WTC11 (cell line): ENCODE measurements around the gene TMEM179. TPM values are rescaled to one million over a fixed set of nuclear protein-coding genes. Genes with fewer than 3 reads are reported as not detected.

Source experiments
- ATAC-seq: fragments of 200-7000 bp; cut with Tn5 transposase; 2 replicates; pipeline ENCODE4 v1.10.0; 2021; ENCODE audit warnings: mild to moderate bottlenecking, moderate library complexity
- CTCF ChIA-PET: fragments of 300-600 bp; sonication (Branson Sonifier 250); formaldehyde crosslinking; loops from one replicate; lab custom pipeline; 2021; ENCODE audit warnings: antibody characterized with exemption; lab: Charles Lee
- POLR2A ChIA-PET: fragments of 350-600 bp; sonication (Branson Sonifier 250); formaldehyde crosslinking; loops from one replicate; lab custom pipeline; 2021; ENCODE audit warnings: antibody characterized with exemption; lab: Charles Lee
- DNase-seq: peaks from one replicate; pipeline ENCODE4 v3.0.0; 2021; ENCODE audit warnings: low spot score
- H3K27ac Mint-ChIP-seq: 2 replicates; pipeline ENCODE4 v1.8.0; 2021; ENCODE audit warnings: mixed read lengths
- H3K27me3 Mint-ChIP-seq: 2 replicates; pipeline ENCODE4 v1.8.0; 2021; ENCODE audit warnings: low read depth, mild to moderate bottlenecking, moderate library complexity, mixed read lengths
- H3K36me3 Mint-ChIP-seq: 2 replicates; pipeline ENCODE4 v1.8.0; 2021; ENCODE audit warnings: mixed read lengths
- H3K4me1 Mint-ChIP-seq: 2 replicates; pipeline ENCODE4 v1.8.0; 2022; ENCODE audit warnings: mixed read lengths
- H3K4me3 Mint-ChIP-seq: 2 replicates; pipeline ENCODE4 v1.8.0; 2021; ENCODE audit warnings: mild to moderate bottlenecking, moderate library complexity, mixed read lengths
- H3K9me3 Mint-ChIP-seq: 2 replicates; pipeline ENCODE4 v1.8.0; 2021; ENCODE audit warnings: mixed read lengths
- AR ChIP-seq: fragments of 250-450 bp; sonication (Bioruptor Pico); IDR thresholded peaks from 2 replicates; pipeline ENCODE4 v1.9.0; 2021; ENCODE audit warnings: mild to moderate bottlenecking
- CBFB ChIP-seq: sonication (generic); formaldehyde crosslinking; IDR thresholded peaks from 2 replicates; pipeline ENCODE4 v1.8.1; 2022; ENCODE audit warnings: mild to moderate bottlenecking, low read depth, missing genetic modification reagents
- E2F1 ChIP-seq: sonication (generic); formaldehyde crosslinking; IDR thresholded peaks from 2 replicates; pipeline ENCODE4 v1.8.0; 2022; ENCODE audit warnings: mild to moderate bottlenecking, missing genetic modification reagents
- E2F4 ChIP-seq: sonication (generic); formaldehyde crosslinking; IDR thresholded peaks from 2 replicates; pipeline ENCODE4 v1.8.1; 2022; ENCODE audit warnings: low read depth, mild to moderate bottlenecking, moderate library complexity, missing genetic modification reagents, borderline replicate concordance
- EMX1 ChIP-seq: fragments of 250-450 bp; sonication (Bioruptor Pico); IDR thresholded peaks from 2 replicates; pipeline ENCODE4 v1.8.0; 2021; ENCODE audit warnings: mild to moderate bottlenecking
- FOXP4 ChIP-seq: sonication (generic); formaldehyde crosslinking; IDR thresholded peaks from 2 replicates; pipeline ENCODE4 v1.8.0; 2022; ENCODE audit warnings: mild to moderate bottlenecking, missing genetic modification reagents
- GRHL2 ChIP-seq: fragments of 250-450 bp; sonication (Bioruptor Pico); IDR thresholded peaks from 2 replicates; pipeline ENCODE4 v1.8.0; 2022; ENCODE audit warnings: mild to moderate bottlenecking, moderate library complexity; ENCODE audit not compliant: insufficient replicate concordance, severe bottlenecking
- GTF2I ChIP-seq: fragments of 250-450 bp; sonication (Bioruptor Pico); conservative IDR thresholded peaks from 2 replicates; pipeline ENCODE4 v1.4.0; 2021; ENCODE audit warnings: mild to moderate bottlenecking
- HMGXB4 ChIP-seq: sonication (generic); formaldehyde crosslinking; IDR thresholded peaks from 2 replicates; pipeline ENCODE4 v1.8.1; 2023; ENCODE audit warnings: mild to moderate bottlenecking, moderate library complexity, missing genetic modification reagents
- IRF1 ChIP-seq: sonication (generic); formaldehyde crosslinking; IDR thresholded peaks from 2 replicates; pipeline ENCODE4 v1.8.0; 2023; ENCODE audit warnings: missing genetic modification reagents
- JUN ChIP-seq: sonication (generic); formaldehyde crosslinking; IDR thresholded peaks from 2 replicates; pipeline ENCODE4 v1.8.0; 2023; ENCODE audit warnings: mild to moderate bottlenecking, missing genetic modification reagents
- MLX ChIP-seq: sonication (generic); formaldehyde crosslinking; IDR thresholded peaks from 2 replicates; pipeline ENCODE4 v1.8.1; 2023; ENCODE audit warnings: mild to moderate bottlenecking, missing genetic modification reagents, moderate library complexity
- MYBL2 ChIP-seq: sonication (generic); formaldehyde crosslinking; IDR thresholded peaks from 2 replicates; pipeline ENCODE4 v1.8.1; 2023; ENCODE audit warnings: mild to moderate bottlenecking, moderate library complexity, missing genetic modification reagents
- NFATC4 ChIP-seq: fragments of 250-450 bp; sonication (Bioruptor Pico); IDR thresholded peaks from 2 replicates; pipeline ENCODE4 v1.9.0; 2021; ENCODE audit warnings: mild to moderate bottlenecking
- RORB ChIP-seq: fragments of 250-450 bp; sonication (Bioruptor Pico); IDR thresholded peaks from 2 replicates; pipeline ENCODE4 v1.9.0; 2021; ENCODE audit warnings: mild to moderate bottlenecking
- SOX15 ChIP-seq: fragments of 250-450 bp; sonication (Bioruptor Pico); IDR thresholded peaks from 2 replicates; pipeline ENCODE4 v1.9.0; 2021; ENCODE audit warnings: mild to moderate bottlenecking
- SP1 ChIP-seq: sonication (generic); formaldehyde crosslinking; conservative IDR thresholded peaks from 2 replicates; pipeline ENCODE4 v1.8.1; 2022; ENCODE audit warnings: missing genetic modification reagents
- TEAD1 ChIP-seq: sonication (generic); formaldehyde crosslinking; IDR thresholded peaks from 2 replicates; pipeline ENCODE4 v1.8.0; 2022; ENCODE audit warnings: mild to moderate bottlenecking, missing genetic modification reagents
- ZMAT4 ChIP-seq: fragments of 250-450 bp; sonication (Bioruptor Pico); IDR thresholded peaks from 2 replicates; pipeline ENCODE4 v1.9.0; 2021; ENCODE audit warnings: mild to moderate bottlenecking
- ZNF121 ChIP-seq: sonication (generic); formaldehyde crosslinking; IDR thresholded peaks from 2 replicates; pipeline ENCODE4 v1.8.0; 2023; ENCODE audit warnings: missing genetic modification reagents
- ZNF232 ChIP-seq: sonication (generic); formaldehyde crosslinking; IDR thresholded peaks from 2 replicates; pipeline ENCODE4 v1.8.0; 2022; ENCODE audit warnings: mild to moderate bottlenecking, missing genetic modification reagents
- ZNF263 ChIP-seq: sonication (generic); formaldehyde crosslinking; IDR thresholded peaks from 2 replicates; pipeline ENCODE4 v1.8.1; 2022; ENCODE audit warnings: low read depth, mild to moderate bottlenecking, moderate library complexity, missing genetic modification reagents
- ZNF425 ChIP-seq: fragments of 250-450 bp; sonication (Bioruptor Pico); conservative IDR thresholded peaks from 2 replicates; pipeline ENCODE4 v1.9.0; 2021; ENCODE audit warnings: mild to moderate bottlenecking
- total RNA-seq: library from RNA; stranded (reverse); gene quantifications from 3 replicates; pipeline ENCODE4 v1.2.3, GENCODE V29; 2021

Gene TMEM179
- total RNA-seq, 1 experiment from 2014 or later = 2.4 TPM

GRCh38 chr14:104545942-104546501, 58.5 kb downstream of the TMEM179 start (continued):
- TF ChIP-seq ZNF232 (CRISPR knock-in tag) (no peak), FOXP4 (CRISPR knock-in tag) (no peak), ZNF263 (CRISPR knock-in tag) (no peak), ZNF425 (no peak), ZNF121 (no peak), GRHL2 (CRISPR knock-in tag) (no peak), NFATC4 (no peak), JUN (no peak), ZMAT4 (no peak), SOX15 (CRISPR knock-in tag) (no peak), EMX1 (CRISPR knock-in tag) (no peak), E2F4 (CRISPR knock-in tag) (no peak)
- TF ChIP-seq, all 79 proteins: peak for 0

GRCh38 chr14:104545151-104545941, 59.2 kb downstream of the TMEM179 start:
- no peak for DNase-seq
- no peaks in the 10 kb centered on the region for H3K36me3 Mint-ChIP-seq
- no peaks in the 10 kb centered on the region; the same call in 1 of the 2 replicates for H3K27me3 Mint-ChIP-seq
- no peak overlapping the region for H3K27ac Mint-ChIP-seq
- no peak for ATAC-seq
- ChIA-PET CTCF (interaction anchor here (1.6 to 2.9 kb wide), 2 partner anchors 19 to 468 kb away, joined by 6 to 14 read pairs; no protein-coding TSS in a partner anchor), POLR2A (no interaction called here)
- peaks cover 5% of the 10 kb centered on the region; the same call in 1 of the 2 replicates for H3K9me3 Mint-ChIP-seq
- no peak overlapping the region for H3K4me3 Mint-ChIP-seq
- H3K4me1 Mint-ChIP-seq = peaks cover 10% of the 10 kb centered on the region
- no peak for TF ChIP-seq JUN
- no peak for TF ChIP-seq CBFB (CRISPR knock-in tag)
- TF ChIP-seq GTF2I (CRISPR knock-in tag) = no peak
- no peak for TF ChIP-seq TEAD1 (CRISPR knock-in tag)
- no peak for TF ChIP-seq AR (CRISPR knock-in tag)
- TF ChIP-seq MLX = no peak
- no peak for TF ChIP-seq IRF1 (CRISPR knock-in tag)
- no peak for TF ChIP-seq RORB (CRISPR knock-in tag)
- no peak for TF ChIP-seq MYBL2
- TF ChIP-seq SP1 (CRISPR knock-in tag) = no peak
- no peak for TF ChIP-seq SOX15 (CRISPR knock-in tag)
- no peak for TF ChIP-seq ZNF232 (CRISPR knock-in tag)
- TF ChIP-seq E2F1 = no peak
- TF ChIP-seq HMGXB4 (CRISPR knock-in tag) = no peak
